BJ (cell line): ENCODE measurements around the gene TNFRSF19. TPM values are rescaled to one million over a fixed set of nuclear protein-coding genes. Genes with fewer than 3 reads are reported as not detected.

Source experiments
- CTCF ChIA-PET: fragments of 350-600 bp; formaldehyde crosslinking; extraction: SDS; loops from one replicate; lab custom pipeline; 2021; ENCODE audit warnings: antibody characterized with exemption, inconsistent platforms; lab: Yijun Ruan, JAX
- POLR2A ChIA-PET: fragments of 300-600 bp; sonication (Branson Sonifier 250); formaldehyde crosslinking; extraction: SDS; loops from one replicate; lab custom pipeline; 2021; ENCODE audit warnings: antibody characterized with exemption; lab: Charles Lee
- DNase-seq: peaks from one replicate; pipeline ENCODE4 v3.0.0-alpha.2; 2011; ENCODE audit warnings: low read depth
- H3K27me3 ChIP-seq: 2 replicates; pipeline ENCODE4 v1.6.0; 2011; ENCODE audit warnings: low read length; ENCODE audit not compliant: control insufficient read depth, insufficient read depth
- H3K36me3 ChIP-seq: 2 replicates; pipeline ENCODE4 v1.5.1; 2011; ENCODE audit warnings: low read length; ENCODE audit not compliant: control insufficient read depth, insufficient read depth
- H3K4me3 ChIP-seq: 2 replicates; pipeline ENCODE4 v1.5.1; 2011; ENCODE audit warnings: low read depth, mild to moderate bottlenecking, control low read depth, low read length
- CTCF ChIP-seq: IDR thresholded peaks from 2 replicates; pipeline ENCODE4 v1.5.1; 2011; ENCODE audit warnings: low read depth, mild to moderate bottlenecking, control low read depth, inconsistent platforms, low read length, moderate library complexity; ENCODE audit not compliant: insufficient read depth
- polyA plus RNA-seq: library from polyadenylated mRNA; depleted of rRNA; stranded (reverse); fragments of >200 nt; gene quantifications from 2 replicates; pipeline ENCODE4 v1.2.3, GENCODE V29; 2011

Gene TNFRSF19
- polyA plus RNA-seq, 1 experiment = 14.8 TPM

GRCh38 chr13:23678795-23679194, 108.6 kb downstream of the TNFRSF19 start:
- no peak overlapping the region for H3K4me3 ChIP-seq
- H3K27me3 ChIP-seq = no peaks in the 10 kb centered on the region
- ChIA-PET CTCF (interaction anchor here (1.2 to 1.8 kb wide), 2 partner anchors 9 to 24 kb away, joined by 3 to 4 read pairs; no protein-coding TSS in a partner anchor), POLR2A (no interaction called here)
- no peak for TF ChIP-seq CTCF
- no peak for DNase-seq
- no peaks in the 10 kb centered on the region for H3K36me3 ChIP-seq

- DNase-seq = no peak
- ChIA-PET CTCF (interaction anchor here (1.2 to 1.8 kb wide), 2 partner anchors 8 to 24 kb away, joined by 3 to 4 read pairs; no protein-coding TSS in a partner anchor), POLR2A (no interaction called here)
- Histone ChIP-seq H3K27me3 (no peaks in the 10 kb centered on the region), H3K36me3 (no peaks in the 10 kb centered on the region), H3K4me3 (no peak overlapping the region)
- TF ChIP-seq CTCF = no peak
Observed at GRCh38 chr13:23679220-23679619, 109.0 kb downstream of the TNFRSF19 start.

GRCh38 chr13:23680845-23681669, 110.8 kb downstream of the TNFRSF19 start:
- POLR2A ChIA-PET = no interaction called here
- DNase-seq = no peak

GRCh38 chr13:23683084-23683483, 112.9 kb downstream of the TNFRSF19 start:
- ChIA-PET POLR2A (no interaction called here), CTCF (no interaction called here)
- Histone ChIP-seq H3K27me3 (no peaks in the 10 kb centered on the region), H3K4me3 (no peak overlapping the region), H3K36me3 (no peaks in the 10 kb centered on the region)
- no peak for TF ChIP-seq CTCF
- DNase-seq = no peak

More at GRCh38 chr13:23680845-23681669, 110.8 kb downstream of the TNFRSF19 start:
- Histone ChIP-seq H3K36me3 (no peaks in the 10 kb centered on the region), H3K27me3 (no peaks in the 10 kb centered on the region), H3K4me3 (no peak overlapping the region)
- CTCF ChIA-PET = interaction anchor here (1.2 kb wide), 1 partner anchor 72 kb away, joined by 4 read pairs; no protein-coding TSS in a partner anchor
- TF ChIP-seq CTCF = no peak

GRCh38 chr13:23684647-23685046, 114.4 kb downstream of the TNFRSF19 start:
- Histone ChIP-seq H3K36me3 (no peaks in the 10 kb centered on the region), H3K4me3 (no peak overlapping the region), H3K27me3 (no peaks in the 10 kb centered on the region)
- no peak for DNase-seq
- CTCF ChIA-PET = no interaction called here
- POLR2A ChIA-PET = no interaction called here
- no peak for TF ChIP-seq CTCF
